Mesodermal cell (in vitro differentiated cells): ENCODE measurements around the gene RBM20.

ENCODE experiments used
- H3K27ac ChIP-seq: 2 replicates; pipeline ENCODE4 v1.7.0; 2013; ENCODE audit warnings: mild to moderate bottlenecking, low read depth, low read length, moderate library complexity; ENCODE audit not compliant: severe bottlenecking
- H3K36me3 ChIP-seq: 2 replicates; pipeline ENCODE4 v1.7.1; 2013; ENCODE audit warnings: mild to moderate bottlenecking, low read length, moderate library complexity; ENCODE audit not compliant: control insufficient read depth, insufficient read depth
- H3K4me1 ChIP-seq: one replicate; pipeline ENCODE4 v1.7.1; 2013; ENCODE audit warnings: mild to moderate bottlenecking, low read length; ENCODE audit not compliant: insufficient read depth, control insufficient read depth, poor library complexity, severe bottlenecking
- H3K4me3 ChIP-seq: 2 replicates; pipeline ENCODE4 v1.7.0; 2013; ENCODE audit warnings: low read length, control low read depth, mild to moderate bottlenecking; ENCODE audit not compliant: insufficient read depth, poor library complexity, severe bottlenecking; ENCODE audit errors: extremely low read depth
- H3K9me3 ChIP-seq: 2 replicates; pipeline ENCODE4 v1.7.1; 2013; ENCODE audit warnings: mild to moderate bottlenecking, low read length, moderate library complexity; ENCODE audit not compliant: control insufficient read depth
- WGBS, 2 experiments: methylation state at CpG; one replicate each; pipeline ENCODE4 v1.1.5; 2013; ENCODE audit warnings: missing lambda C conversion rate in 2 of 2; ENCODE audit not compliant: insufficient coverage in 2 of 2; 5-methylcytosine and 5-hydroxymethylcytosine counted together

RBM20 gene

DNA sequence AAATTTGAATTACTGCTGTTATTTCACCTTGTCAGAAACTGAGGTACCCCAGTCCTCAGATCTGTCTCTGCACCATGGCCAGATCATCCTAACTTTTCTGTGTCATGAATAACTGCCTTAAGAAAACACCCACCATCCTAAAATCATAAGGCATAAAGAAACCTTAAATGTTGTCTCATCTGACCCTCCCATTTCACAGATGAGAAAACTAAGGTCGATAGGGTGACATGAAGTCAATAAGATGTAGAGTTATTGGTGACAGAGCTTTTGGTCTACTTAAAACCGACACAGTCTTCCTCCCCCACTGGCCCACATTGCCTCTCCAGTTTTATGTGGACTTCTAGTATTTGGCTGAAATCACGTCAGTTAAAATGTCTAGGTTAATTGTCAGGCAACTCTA is 126.1 kb downstream of the RBM20 start:
- Histone ChIP-seq H3K27ac (no peak overlapping the region), H3K4me1 (peaks cover 12% of the 10 kb centered on the region), H3K4me3 (no peak overlapping the region), H3K9me3 (no peaks in the 10 kb centered on the region), H3K36me3 (no peaks in the 10 kb centered on the region)
- WGBS, 2 experiments, result no CpG with 5 or more reads among the region's 3 CpGs

DNA sequence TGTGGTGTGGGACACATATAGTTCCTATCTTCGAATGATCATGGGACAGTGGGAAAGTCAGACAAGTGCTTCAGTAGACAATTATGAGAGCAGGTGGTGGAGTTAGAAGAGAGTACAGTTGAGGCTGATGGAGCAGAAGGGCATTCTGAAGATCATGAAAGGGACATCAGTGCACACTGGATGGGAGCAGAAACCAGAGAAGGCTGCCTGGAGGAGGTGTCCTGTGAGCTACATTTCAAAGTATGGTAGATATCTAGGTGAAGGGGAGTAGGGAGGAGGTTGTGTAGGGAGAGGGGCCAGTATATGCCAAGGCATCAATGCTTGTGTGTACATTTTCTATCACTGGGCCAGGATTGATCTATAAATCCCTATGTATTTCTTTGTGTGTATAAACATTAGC is 127.3 kb downstream of the RBM20 start:
- WGBS, 2 experiments, result 100% methylated on average over 1 of the region's 1 CpG
- Histone ChIP-seq H3K9me3 (no peaks in the 10 kb centered on the region), H3K4me3 (no peak overlapping the region), H3K36me3 (no peaks in the 10 kb centered on the region), H3K4me1 (peaks cover 3% of the 10 kb centered on the region), H3K27ac (no peak overlapping the region)

DNA sequence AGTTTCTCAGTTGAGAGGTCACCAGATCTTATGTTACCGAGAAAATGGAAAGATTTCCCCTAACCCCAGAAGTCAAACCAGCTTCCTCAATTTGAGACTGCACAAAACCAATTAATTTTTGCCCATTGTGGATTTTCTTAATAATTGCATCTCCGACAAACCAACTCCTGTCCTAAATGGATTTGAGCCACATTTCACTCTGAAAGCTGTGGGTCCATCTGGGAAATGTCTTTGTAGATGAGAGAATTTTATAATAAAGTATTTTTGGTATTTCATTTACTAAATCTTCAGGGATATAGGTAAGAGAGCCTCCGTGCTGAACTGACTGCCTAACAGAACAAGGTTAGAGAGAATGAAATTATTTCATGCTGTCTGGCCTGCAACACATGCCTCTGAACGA is 127.9 kb downstream of the RBM20 start:
- Histone ChIP-seq H3K36me3 (no peaks in the 10 kb centered on the region), H3K9me3 (no peaks in the 10 kb centered on the region), H3K27ac (no peak overlapping the region), H3K4me1 (peaks cover 3% of the 10 kb centered on the region), H3K4me3 (no peak overlapping the region)
- WGBS, 2 experiments, result 93 to 94% methylated on average over 2 to 3 of the region's 4 CpGs

DNA sequence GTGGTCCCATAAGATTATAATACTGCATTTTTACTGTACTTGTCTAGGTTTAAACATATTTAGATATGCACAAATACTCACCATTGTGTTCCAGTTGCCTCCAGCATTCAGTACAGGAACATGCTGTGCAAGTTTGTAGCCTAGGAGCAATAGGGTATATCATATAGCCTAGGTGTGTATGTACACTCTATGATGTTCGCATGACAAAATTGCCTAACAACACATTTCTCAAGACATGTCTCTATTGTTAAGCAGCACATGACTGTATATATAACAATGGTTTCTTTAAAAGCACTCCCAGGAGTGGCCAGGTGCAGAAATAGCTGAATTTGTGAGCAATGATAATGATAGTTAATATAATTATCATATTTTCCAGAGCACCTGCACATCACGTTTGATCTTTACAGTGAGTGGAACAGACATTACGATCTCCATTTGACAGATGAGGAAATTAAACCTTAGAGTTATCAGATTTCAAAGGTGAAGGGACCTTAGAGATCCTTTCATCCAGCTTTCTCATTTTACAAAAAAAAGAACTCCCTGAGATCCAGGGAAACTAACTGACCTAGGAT is 128.4 kb downstream of the RBM20 start:
- no CpG with 5 or more reads among the region's 3 CpGs for WGBS, 2 experiments
- H3K36me3 ChIP-seq, result no peaks in the 10 kb centered on the region
- no peaks in the 10 kb centered on the region for H3K9me3 ChIP-seq
- H3K27ac ChIP-seq, result no peak overlapping the region
- peaks cover 3% of the 10 kb centered on the region for H3K4me1 ChIP-seq
- H3K4me3 ChIP-seq, result no peak overlapping the region

DNA sequence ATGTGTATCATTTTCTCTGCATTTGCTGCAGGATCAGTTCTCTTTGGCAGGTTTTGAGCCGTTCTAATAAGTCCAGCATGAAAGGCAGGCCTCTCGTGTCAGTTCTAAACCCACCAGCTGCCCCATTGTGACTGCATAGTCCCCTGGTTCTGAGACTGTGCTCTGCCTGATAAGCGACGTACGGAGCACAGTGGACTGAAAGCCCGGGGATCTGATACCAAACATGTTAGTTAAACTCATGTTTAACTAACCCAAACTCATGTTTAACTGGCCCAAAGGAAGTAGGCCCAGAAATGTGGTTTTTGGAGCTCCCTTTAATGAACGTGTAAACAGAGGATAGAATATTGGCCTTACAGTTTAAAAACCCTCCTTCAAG is 129.5 kb downstream of the RBM20 start:
- Histone ChIP-seq H3K27ac (no peak overlapping the region), H3K4me3 (no peak overlapping the region)
- 92 to 95% methylated on average over 7 of the region's 7 CpGs for WGBS, 2 experiments

DNA sequence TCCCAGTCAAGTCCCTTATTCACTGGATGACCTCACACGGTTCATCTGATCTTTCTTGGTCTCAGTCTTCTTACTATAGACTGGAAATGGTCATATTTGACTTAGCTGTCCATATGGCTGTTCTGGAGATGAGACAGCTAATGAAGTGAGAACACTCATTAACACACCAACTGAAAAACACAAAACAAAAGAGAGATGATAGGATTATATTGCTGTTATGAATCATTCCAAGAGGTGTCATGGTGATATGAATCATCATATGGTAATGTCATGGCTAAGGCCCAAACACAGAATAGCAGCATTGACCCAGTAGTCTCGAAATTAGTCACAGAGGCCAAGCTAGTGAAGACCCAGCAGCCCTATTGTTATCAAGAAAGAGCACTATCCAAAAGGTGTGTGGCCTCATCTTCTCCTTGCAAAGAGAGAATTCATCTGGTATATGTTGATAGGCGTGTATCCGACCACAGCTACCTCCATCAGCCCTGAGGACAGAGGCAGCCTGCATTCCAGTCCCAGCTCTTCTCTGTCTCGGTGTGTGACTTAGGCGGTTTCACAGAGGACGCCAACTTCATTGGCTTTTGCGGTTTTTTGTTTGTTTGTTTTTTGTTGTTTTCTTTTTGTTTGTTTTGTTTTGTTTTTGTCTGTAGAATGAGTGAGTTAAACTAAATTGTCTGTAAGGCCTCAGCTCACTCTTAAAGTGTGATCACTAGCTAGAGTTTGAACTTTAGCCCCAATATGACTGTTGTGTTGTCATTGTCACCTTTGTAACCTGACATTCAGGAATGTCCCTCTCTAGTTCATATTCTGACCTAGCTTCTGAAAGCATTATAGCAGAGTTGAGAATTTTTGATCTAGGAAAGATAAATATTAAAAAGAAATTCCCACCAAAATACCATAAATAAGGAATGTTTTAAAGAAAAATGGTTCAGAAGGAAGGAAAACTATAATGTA is 130.2 kb downstream of the RBM20 start:
- no peak overlapping the region for H3K27ac ChIP-seq

More for the DNA sequence above, 129.5 kb downstream of the RBM20 start:
- no peaks in the 10 kb centered on the region for H3K9me3 ChIP-seq
- peaks cover 3% of the 10 kb centered on the region for H3K4me1 ChIP-seq
- no peaks in the 10 kb centered on the region for H3K36me3 ChIP-seq

DNA sequence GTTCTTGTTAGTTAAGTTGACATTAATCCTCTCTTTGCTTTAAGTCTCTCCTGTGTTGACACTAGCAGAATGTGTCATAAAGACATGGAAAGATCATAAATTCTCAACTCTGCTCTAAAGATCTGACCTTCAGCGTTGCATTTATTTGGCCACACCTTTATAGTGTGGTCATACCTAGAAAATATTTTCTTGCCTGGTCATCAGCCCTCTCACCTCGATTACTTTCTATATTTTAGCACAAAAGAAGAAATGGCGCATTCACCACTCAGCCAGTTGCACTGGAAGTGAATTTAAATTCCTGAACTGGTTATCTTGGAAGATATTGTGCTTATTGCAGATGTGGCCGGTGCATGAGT is 130.9 kb downstream of the RBM20 start:
- Histone ChIP-seq H3K9me3 (no peaks in the 10 kb centered on the region), H3K4me1 (no peaks in the 10 kb centered on the region), H3K36me3 (no peaks in the 10 kb centered on the region), H3K4me3 (no peak overlapping the region), H3K27ac (no peak overlapping the region)
- WGBS, 2 experiments, result 90 to 93% methylated on average over 2 to 3 of the region's 4 CpGs

More for the DNA sequence above, 130.2 kb downstream of the RBM20 start:
- H3K36me3 ChIP-seq, result no peaks in the 10 kb centered on the region
- no peaks in the 10 kb centered on the region for H3K4me1 ChIP-seq
- WGBS, 2 experiments, result 96 to 100% methylated on average over 4 to 5 of the region's 8 CpGs
- H3K9me3 ChIP-seq, result no peaks in the 10 kb centered on the region
- no peak overlapping the region for H3K4me3 ChIP-seq

DNA sequence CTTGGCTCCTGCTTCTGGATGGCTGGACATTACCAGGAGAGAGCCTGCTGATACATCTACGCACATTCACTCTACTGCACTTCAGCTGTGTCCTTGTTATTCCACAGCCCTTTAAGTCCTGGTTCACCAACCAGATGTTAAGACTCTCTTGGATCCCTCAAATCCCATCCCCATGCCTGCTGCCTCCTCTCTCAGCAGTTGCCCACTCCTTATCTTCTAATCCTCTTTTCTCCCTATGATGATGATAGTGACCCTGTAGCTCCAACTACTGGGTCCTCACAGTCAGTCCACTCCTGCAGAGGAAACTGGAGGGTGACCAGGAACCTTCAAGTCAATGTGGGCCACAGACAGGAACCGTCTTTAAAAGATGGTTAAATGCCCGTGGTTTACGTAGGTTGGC is 131.3 kb downstream of the RBM20 start:
- no peaks in the 10 kb centered on the region for H3K9me3 ChIP-seq
- H3K4me1 ChIP-seq, result no peaks in the 10 kb centered on the region
- WGBS, 2 experiments, result 90 to 100% methylated on average over 4 of the region's 4 CpGs
- no peak overlapping the region for H3K27ac ChIP-seq
- no peak overlapping the region for H3K4me3 ChIP-seq
- no peaks in the 10 kb centered on the region for H3K36me3 ChIP-seq

DNA sequence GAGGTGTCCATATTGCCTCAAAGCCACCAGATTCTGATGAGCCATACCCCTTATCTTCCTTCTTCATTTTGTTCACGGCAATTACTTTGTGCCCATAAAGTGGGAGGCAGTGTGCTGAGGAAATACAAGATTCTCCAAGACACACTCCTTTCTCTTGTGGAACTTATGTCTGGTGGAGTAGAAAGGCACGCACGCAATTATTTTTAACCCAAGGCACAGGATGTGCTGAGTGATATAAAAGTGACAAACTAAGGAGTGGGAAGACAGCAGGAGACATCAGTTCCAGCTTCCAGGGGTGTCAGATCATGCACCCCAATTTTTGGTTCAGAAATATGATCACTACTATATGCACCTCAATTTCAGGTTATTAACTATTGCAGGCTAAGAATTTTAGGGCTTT is 132.9 kb downstream of the RBM20 start:
- H3K9me3 ChIP-seq, result no peaks in the 10 kb centered on the region
- no CpG with 5 or more reads among the region's 3 CpGs for whole genome bisulfite sequencing, 2 experiments
- H3K27ac ChIP-seq, result no peak overlapping the region
- H3K4me1 ChIP-seq, result no peaks in the 10 kb centered on the region
- H3K36me3 ChIP-seq, result no peaks in the 10 kb centered on the region
- no peak overlapping the region for H3K4me3 ChIP-seq

DNA sequence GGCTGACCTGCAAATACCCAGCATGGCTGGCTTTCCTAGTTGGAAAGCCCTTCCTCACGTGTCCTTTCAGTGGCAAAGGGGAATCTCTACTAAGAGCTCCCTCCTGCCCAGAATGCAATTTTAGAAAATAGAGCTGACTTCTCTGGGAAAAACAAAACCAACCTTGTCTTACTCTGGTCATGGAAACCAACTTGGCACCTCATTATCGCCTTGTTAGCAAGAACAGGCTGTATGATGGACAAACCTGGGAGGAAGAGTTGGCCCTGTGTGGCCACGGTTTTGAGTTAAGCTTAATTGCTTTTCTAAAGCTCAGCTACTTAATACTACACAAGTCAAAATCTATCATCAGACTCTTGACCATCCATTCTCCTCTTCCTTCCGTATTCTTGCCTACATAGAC is 133.5 kb downstream of the RBM20 start:
- Histone ChIP-seq H3K4me3 (no peak overlapping the region), H3K27ac (no peak overlapping the region), H3K4me1 (no peaks in the 10 kb centered on the region), H3K36me3 (no peaks in the 10 kb centered on the region), H3K9me3 (no peaks in the 10 kb centered on the region)
- WGBS, 2 experiments, result 76 to 91% methylated on average over 4 of the region's 4 CpGs

DNA sequence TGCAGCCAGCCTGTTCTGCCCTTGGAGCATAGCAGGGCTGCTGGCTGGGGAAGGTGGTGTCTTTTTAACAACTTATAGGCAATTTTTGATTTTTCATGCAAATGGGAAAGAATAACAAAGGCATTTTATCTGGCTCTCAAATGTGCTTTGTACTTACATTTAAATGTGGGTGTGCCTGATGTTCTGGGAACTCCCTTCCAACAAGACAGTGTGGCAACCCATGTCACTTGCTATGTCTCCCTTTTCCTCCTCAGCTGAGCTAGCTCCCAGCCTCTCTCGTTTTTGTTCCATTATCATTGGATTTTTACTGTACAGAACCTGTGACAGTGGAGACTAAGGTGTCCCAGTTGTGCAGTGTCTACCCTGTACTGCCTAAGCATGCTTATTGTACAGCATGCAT is 134.1 kb downstream of the RBM20 start:
- no peak overlapping the region for H3K27ac ChIP-seq
- 60 to 88% methylated on average over 1 of the region's 1 CpG for WGBS, 2 experiments
- H3K36me3 ChIP-seq, result no peaks in the 10 kb centered on the region
- H3K9me3 ChIP-seq, result no peaks in the 10 kb centered on the region
- H3K4me3 ChIP-seq, result no peak overlapping the region
- no peaks in the 10 kb centered on the region for H3K4me1 ChIP-seq
